Activated T-cell treated with anti-CD3 and anti-CD28 coated beads for 48 hours (primary cell): ENCODE data around the gene POLE2.
"Not testable (repeated sequence)": the region's sequence is repeated elsewhere in the genome, so short reads cannot be mapped to it uniquely, and the experiment has no call there.

Experiments used
- DNase-seq: peaks from one replicate; pipeline ENCODE4 v3.0.0-alpha.2; 2020; ENCODE audit warnings: low read depth

POLE2 gene

DNA sequence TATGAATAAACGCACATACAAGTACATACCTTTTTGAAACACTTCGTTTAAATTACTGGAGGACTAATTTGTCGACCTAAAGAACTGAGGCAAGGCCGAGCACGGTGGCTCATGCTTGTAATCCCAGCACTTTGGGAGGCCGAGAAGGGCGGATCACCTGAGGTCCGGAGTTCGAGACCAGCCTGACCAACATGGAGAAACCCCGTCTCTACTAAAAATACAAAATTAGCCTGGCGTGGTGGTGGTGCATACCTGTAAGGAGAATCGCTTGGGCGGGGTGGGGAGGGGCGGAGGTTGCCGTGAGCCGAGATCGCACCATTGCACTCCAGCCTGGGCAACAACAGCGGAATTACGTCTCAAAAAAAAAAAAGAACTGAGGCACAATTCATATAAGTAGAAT, 68.7 kb downstream of the POLE2 start:
- not testable (repeated sequence) for DNase-seq

DNA sequence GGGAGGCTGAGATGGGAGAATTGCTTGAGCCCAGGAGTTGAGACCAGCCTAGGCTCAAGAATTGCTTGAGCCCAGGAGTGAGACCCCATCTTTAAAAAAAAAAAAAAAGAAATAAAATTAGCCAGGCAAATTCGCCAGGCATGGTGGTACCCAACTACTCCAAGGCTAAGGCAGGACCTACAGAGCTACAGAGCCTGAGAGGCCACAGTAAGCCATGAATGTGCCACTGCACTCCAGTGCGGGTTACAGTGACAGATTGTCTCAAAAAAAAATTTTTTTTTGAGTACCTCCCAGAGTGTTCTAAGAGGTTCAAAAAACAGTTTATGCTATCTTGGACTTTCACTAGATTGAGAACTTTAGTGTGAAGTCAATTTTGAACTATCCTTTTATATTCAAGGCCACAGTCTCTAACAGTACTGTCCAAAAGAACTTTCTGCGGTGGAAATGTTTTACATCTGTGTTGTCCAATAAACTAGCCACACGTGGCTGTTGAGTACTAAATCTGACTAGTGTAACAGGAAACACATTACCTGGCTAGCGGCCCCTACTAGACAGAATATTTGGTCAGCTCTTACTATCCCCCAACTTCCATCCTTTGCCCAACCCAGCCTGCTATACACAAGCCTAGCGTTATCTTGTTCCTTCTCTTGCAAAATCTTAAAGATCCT, 70.0 kb downstream of the POLE2 start:
- no peak for DNase-seq

DNA sequence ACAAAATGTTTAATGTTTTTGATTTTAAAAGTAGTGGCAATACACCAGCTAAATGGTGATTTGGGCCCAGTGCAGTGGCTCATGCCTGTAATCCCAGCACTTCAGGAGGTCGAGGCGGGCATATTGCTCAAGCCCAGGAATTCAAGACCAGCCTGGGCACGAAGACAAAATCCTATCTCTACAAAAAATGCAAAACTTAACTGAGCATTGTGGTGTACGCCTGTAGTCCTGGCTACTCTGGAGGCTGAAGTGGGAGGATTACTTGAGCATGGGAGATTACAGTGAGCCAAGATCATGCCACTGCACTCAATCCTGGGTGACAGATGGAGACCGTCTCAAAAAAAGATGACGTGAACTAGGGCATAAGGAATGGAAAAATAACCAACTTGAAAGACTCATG, 72.2 kb downstream of the POLE2 start:
- no peak for DNase-seq

DNA sequence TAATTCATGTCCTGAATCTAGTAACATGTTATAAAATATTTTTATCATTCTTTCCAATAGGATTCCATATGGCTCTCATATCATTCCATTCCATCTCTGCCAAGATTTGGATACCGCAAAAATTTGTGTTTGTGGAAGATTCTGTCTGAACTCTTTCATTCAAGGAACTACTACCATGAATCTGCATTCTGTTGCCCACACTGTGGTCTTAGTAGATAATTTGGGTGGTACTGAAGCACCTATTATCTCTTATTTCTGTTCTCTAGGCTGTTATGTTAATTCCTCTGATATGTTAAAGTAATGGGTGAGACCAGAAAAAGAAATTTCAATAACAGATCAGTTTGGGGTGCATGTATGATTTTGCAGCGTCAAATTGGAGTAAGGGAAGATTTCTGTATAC, 73.8 kb downstream of the POLE2 start:
- DNase-seq = no peak

DNA sequence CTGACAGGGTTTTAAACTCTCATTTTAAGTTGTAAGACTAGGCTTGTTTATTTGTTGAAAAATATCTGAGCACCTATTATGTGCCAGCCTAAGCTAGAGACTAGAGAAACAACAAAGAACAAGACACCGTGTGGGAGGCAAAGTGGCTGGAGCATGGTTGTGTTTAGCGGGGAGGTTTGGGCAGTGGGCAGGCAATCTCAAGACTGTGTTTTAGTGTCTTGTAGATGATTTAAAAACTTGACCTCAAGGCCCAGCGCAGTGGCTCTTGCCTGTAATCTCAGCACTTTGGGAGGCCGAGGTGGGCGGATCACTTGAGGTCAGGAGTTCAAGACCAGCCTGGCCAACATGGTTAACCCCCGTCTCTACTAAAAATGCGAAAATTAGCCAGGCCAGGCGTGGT, 75.3 kb downstream of the POLE2 start:
- no peak for DNase-seq

DNA sequence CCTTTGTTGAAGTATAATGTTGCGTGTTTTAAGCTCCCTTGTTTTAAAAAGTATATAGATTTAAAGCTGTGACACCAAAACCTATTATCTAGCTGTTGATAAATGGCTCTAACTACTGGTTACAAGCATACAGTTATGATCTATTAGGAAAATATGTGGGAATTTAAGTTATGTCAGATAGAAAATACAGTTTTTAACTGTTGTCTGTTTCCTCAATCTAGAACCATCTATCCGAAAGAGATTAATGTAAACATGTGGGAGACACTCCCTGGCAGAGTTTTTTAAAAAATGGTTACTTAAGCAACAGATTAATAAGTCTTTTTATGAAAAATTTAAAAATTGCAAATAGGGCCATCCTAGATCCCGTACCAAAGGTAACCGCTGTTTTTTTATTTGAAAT, 75.8 kb downstream of the POLE2 start:
- no peak for DNase-seq

DNA sequence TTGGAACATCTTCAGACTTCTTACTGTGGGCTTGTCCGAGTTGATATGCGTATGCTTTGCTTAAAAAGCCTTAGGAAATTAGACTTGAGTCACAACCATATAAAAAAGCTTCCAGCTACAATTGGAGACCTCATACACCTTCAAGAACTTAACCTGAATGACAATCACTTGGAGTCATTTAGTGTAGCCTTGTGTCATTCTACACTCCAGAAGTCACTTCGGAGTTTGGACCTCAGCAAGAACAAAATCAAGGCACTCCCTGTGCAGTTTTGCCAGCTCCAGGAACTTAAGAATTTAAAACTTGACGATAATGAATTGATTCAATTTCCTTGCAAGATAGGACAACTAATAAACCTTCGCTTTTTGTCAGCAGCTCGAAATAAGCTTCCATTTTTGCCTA, 80.4 kb downstream of the POLE2 start:
- no peak for DNase-seq

DNA sequence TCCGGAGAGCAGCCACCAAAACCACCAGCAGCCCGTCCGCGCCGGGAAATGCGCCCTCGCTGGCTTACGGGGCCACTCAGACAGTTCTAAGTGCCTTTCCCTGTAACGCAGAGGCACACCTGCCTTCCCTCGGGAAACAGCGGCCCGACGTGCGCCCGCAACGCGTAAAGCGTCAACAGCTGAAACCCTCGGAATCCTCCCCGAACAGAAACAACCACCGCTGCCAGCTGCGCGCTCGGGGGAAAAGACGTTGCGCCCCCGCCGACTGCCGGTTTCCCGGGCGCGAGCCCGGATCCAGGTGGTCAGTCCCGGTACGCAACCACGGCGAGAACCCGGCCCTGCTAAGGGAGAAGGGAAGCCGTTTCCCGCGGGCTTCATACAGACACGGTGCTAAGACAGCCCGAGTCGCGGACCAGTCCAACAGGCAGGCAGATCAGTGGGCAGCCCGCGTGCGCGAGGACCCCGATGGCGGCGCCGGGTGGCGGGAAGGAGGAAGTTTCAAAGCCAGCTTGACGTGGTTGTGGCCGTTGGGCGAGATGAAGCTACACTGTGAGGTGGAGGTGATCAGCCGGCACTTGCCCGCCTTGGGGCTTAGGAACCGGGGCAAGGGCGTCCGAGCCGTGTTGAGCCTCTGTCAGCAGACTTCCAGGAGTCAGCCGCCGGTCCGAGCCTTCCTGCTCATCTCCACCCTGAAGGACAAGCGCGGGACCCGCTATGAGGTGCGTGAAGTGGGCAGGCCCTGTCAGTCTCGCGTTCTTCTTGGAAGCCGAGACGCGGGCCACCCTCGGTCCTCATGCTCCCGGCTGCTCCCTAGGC, 89.3 kb downstream of the POLE2 start, which contains the start of gene LRR1:
TSS of gene LRR1 (plus strand) at position 456 of the 816 bp plus-strand sequence. CDS start at position 537, 81 bp downstream.
- DNase-seq = peak; percentile 83

DNA sequence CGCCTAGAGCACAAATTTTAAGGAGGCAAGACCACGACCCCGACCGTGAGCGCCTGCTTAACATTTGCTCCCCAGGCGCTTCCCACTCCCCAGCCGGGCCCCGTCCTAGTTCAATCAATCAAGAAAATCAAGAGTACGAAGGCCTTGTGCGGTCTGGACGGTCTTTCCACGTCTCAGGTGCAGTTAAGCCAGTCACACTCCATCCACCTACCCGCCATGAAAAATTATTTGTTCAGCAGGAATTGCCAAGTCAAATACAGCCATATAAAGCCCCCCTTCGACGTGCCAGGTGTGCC, 89.9 kb downstream of the POLE2 start:
- DNase-seq = no peak

DNA sequence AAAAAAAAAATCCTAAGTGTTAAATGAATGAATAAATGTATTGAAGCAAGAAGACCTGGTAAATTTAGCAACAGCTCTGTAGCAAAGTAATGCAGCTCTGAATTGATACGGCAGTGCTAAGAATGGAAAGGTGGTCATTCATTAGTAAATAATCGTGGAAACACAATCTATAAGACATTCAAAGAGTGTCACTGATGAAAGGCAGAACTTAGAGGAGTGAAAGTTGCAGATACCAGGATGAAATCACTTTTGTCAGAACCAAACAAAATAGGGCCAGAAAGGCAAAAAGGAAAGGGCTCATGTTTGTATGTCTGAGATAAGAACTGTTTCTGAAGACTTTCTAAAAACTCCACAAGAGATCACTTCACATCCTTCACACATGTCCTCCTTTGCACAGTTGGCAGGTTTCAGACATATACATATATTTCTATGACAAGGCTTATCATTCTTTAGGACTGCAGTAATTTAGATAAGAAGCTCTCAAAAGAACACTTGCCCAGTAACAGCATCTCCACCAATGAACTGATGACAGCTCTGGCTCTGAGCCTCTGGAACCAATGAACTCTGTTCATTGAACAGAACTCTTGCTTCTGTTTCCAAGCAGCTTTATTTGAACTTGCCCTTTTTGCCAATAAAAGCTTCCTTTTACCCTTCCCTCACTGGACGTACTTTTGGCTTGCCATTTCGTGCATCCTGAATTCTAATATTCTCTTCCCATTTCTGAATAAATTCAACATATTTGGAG, 93.5 kb downstream of the POLE2 start:
- DNase-seq = no peak
